GM21360 (cell line): ENCODE results near the gene GRAMD2B.
A peak's percentile ranks its signal among the peaks of the same experiment; 100 is the strongest.
"Not testable (repeated sequence)": the region's sequence is repeated elsewhere in the genome, so short reads cannot be mapped to it uniquely, and the experiment has no call there.

Experiments used
- ATAC-seq: cut with Tn5 transposase; IDR thresholded peaks from one replicate; pipeline ENCODE4 v1.9.1; 2021; ENCODE audit warnings: mild to moderate bottlenecking, moderate library complexity; ENCODE audit not compliant: unreplicated experiment

Gene GRAMD2B

GRCh38 chr5:126422994-126423788 lies at the start of gene GRAMD2B:
Gene GRAMD2B, plus strand, starts transcription at chr5:126423409. Its CDS starts 198 bp downstream, at chr5:126423607.
- ATAC-seq: peak; percentile 84

GRCh38 chr5:126374109-126374416 lies 49.1 kb upstream of the GRAMD2B start:
- ATAC-seq: no peak

- ATAC-seq: no peak
Measured at GRCh38 chr5:126376443-126376842, 46.8 kb upstream of the GRAMD2B start.

- ATAC-seq: no peak
Measured at GRCh38 chr5:126377424-126377823, 45.8 kb upstream of the GRAMD2B start.

GRCh38 chr5:126380316-126380715 lies 42.9 kb upstream of the GRAMD2B start:
- ATAC-seq: not testable (repeated sequence)

- ATAC-seq: no peak
Measured at GRCh38 chr5:126383246-126383645, 40.0 kb upstream of the GRAMD2B start.

GRCh38 chr5:126383776-126384175 lies 39.4 kb upstream of the GRAMD2B start:
- ATAC-seq: no peak

- no peak for ATAC-seq
Measured at GRCh38 chr5:126384985-126385384, 38.2 kb upstream of the GRAMD2B start.

GRCh38 chr5:126385524-126386502 lies 37.4 kb upstream of the GRAMD2B start:
- ATAC-seq: no peak

- ATAC-seq: no peak
Measured at GRCh38 chr5:126389179-126389578, 34.0 kb upstream of the GRAMD2B start.

GRCh38 chr5:126390051-126390450 lies 33.2 kb upstream of the GRAMD2B start:
- ATAC-seq: no peak

- no peak for ATAC-seq
Measured at GRCh38 chr5:126391386-126391785, 31.8 kb upstream of the GRAMD2B start.

- ATAC-seq: no peak
Measured at GRCh38 chr5:126394211-126394788, 28.9 kb upstream of the GRAMD2B start.

GRCh38 chr5:126395198-126395597 lies 28.0 kb upstream of the GRAMD2B start:
- ATAC-seq: no peak

GRCh38 chr5:126395605-126396004 lies 27.6 kb upstream of the GRAMD2B start:
- no peak for ATAC-seq

- ATAC-seq: not testable (repeated sequence)
Measured at GRCh38 chr5:126396721-126397120, 26.5 kb upstream of the GRAMD2B start.

GRCh38 chr5:126398791-126399190 lies 24.4 kb upstream of the GRAMD2B start:
- ATAC-seq: no peak

- no peak for ATAC-seq
Measured at GRCh38 chr5:126400621-126401251, 22.5 kb upstream of the GRAMD2B start.

- ATAC-seq: no peak
Measured at GRCh38 chr5:126402621-126403555, 20.3 kb upstream of the GRAMD2B start.

- ATAC-seq: no peak
Measured at GRCh38 chr5:126403876-126404275, 19.3 kb upstream of the GRAMD2B start.
